HG03280 (cell line): ENCODE results near the gene ZDHHC8.

Source experiments
- ATAC-seq: cut with Tn5 transposase; IDR thresholded peaks from one replicate; pipeline ENCODE4 v1.9.1; 2021; ENCODE audit warnings: mild to moderate bottlenecking, moderate library complexity; ENCODE audit not compliant: unreplicated experiment

ZDHHC8 gene

DNA sequence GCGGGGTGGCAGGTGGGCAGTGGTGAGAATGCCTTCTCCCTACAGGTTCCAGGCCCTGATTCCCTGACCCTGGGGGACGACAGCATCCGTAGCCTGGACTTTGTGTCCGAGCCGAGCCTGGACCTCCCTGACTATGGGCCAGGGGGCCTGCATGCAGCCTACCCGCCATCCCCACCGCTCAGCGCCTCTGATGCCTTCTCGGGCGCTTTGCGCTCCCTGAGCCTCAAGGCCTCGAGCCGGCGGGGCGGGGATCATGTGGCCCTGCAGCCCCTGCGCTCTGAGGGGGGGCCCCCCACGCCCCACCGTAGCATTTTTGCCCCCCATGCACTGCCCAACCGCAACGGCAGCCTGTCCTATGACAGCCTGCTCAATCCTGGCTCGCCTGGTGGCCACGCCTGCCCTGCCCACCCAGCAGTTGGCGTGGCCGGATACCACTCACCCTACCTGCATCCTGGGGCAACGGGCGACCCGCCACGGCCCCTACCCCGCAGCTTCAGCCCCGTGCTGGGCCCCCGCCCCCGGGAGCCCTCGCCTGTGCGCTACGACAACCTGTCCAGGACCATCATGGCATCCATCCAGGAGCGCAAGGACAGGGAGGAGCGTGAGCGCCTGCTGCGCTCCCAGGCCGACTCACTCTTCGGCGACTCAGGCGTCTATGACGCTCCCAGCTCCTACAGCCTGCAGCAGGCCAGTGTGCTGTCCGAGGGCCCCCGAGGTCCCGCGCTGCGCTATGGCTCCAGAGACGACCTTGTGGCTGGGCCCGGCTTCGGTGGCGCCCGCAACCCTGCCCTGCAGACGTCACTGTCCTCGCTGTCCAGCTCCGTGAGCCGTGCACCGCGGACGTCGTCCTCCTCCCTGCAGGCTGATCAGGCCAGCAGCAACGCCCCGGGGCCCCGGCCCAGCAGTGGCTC lies 11.4 kb downstream of the ZDHHC8 start:
- ATAC-seq, result no peak

DNA sequence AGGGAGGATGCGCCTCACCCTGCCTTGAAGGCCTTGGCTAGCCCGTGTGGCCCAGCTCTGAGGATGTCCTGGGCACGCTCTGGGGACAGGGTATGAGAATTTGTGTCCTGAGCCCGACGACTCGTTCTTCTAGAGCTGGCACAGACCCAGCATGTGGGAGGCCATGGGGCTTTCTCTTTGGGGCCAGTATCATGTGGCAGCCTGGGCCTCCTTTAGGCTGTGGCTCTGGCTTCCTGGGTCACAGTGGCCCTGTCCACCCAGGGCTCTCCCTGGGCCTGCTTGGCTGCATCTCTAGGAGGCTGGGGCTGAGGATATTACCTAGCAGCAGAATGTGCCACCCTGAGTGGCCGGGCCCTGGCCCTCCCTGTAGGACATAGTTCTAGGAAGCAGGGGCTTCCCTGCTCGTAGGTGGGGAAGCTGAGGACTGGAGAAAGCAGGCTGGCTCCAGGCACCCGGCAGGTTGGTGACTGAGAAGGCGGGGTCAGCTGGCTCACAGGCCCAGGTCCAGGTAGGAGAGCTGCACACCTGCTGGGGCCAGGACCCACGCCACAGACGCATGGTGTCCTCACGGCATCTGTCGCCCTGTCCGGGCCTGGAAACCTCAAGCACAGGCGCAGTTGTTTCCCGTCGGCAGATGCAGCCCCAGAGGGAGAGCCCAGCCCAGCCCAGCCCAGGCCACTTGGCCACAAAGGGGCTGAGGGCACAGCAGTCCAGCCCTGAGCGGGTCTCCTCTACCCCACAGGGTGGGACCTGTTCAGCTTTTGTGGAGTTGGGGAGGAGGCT lies 12.5 kb downstream of the ZDHHC8 start:
- no peak for ATAC-seq

DNA sequence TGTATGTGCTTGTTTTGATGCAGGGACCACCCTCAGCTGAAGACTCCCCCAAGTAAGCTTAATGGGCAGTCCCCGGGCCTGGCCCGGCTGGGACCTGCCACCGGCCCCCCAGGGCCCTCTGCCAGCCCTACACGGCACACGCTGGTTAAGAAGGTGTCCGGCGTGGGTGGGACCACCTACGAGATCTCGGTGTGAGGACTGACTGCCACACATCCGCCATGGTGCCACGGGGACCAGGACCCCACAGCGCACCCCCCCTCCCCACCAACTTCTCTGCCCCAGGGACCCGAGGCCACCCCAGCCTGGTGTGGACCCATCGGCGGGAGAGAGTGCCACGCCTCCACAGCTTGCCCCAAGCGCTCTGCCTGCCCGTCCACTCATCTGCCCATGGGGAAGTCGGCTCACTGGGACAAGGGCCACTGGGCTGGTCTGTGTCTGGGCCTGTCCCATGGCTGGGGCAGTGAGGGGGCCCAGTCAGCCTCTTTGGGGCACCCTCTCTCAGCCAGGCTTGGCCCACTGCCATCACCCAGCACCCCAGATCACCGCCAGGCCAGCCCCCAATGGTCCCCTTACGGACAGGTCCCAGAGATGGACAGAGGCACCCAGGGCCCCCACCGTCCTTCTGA lies 13.7 kb downstream of the ZDHHC8 start:
- no peak for ATAC-seq

DNA sequence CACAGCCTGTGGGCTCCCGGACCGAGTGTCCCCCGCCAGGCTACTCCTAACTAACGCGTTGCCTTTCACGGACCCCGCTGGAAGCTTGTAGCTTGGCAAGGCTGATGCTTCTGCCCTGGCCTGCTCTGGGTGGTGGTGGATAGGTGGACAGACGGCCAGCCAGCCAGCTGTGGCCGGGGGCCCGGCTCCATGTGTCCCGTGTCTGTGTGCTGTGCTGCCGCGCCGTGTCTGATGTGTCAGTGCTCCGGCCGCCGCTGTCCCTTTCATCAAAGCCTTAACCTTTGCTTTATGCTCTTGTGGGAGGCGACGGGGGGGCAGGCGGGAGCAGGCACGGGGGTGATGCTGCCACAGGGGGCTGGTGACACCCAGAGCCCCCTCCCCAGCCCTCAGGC lies 14.2 kb downstream of the ZDHHC8 start:
- no peak for ATAC-seq

- ATAC-seq, result no peak
Observed at GRCh38 chr22:20146777-20147176, 15.2 kb downstream of the ZDHHC8 start.

- ATAC-seq, result no peak
Observed at GRCh38 chr22:20147237-20147988, 15.8 kb downstream of the ZDHHC8 start.

GRCh38 chr22:20148414-20148813 lies 16.8 kb downstream of the ZDHHC8 start:
- no peak for ATAC-seq

DNA sequence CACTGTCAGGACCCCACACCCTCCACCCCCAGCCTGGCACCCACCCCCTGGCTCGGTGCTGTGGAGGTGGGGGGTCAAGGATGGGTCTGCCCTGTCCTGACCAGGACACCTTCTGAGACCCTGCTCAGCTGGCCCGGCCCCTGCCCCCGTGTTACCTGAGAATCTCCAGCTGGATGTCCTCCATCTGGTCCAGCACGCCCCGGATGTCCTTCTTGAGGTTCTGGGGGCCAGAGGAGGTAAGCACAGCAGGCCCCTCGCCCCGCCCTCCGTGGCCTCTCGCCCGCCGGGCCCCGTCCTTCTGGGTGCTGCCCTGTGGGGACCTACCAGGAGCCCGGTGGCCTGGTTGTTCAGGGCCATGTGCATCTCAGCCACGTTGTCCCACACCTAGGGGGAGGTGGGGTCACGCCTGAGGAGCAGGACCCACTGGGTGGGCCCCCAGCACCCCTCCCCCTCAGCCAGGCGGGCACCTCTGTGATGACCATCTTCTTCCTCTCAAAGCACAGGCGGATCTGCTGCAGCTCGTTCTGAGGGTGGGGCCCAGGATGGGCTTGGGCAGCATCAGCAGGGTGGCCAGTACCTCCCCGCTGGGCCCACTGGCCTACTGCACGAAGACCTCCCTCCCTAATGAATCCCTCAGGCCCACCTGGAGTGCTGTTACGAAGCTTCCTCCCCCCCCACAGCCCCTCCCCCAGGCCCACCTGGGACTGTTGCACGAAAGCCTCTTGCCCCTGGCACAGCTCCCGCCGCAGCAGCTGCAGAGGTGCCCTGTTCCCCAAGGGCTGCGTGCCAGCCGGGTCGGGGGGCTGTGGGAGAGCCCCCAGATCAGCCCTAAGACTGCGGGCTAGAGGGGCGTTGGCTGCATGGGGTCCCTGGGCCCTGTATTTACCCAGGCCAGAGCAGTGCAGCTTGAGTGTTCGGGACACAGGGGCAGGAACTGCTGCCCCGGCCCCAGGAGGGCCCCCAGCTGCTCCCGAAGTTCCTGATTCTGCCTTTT lies 17.9 kb downstream of the ZDHHC8 start:
- ATAC-seq, result no peak

- ATAC-seq, result no peak
Observed at GRCh38 chr22:20150381-20151275, 19.0 kb downstream of the ZDHHC8 start, which contains the start of gene CCDC188. Gene CCDC188 (minus strand): TSS chr22:20151055. CDS start chr22:20150986, 69 bp downstream.

GRCh38 chr22:20151276-20151588 lies 19.6 kb downstream of the ZDHHC8 start:
- ATAC-seq, result no peak

- no peak for ATAC-seq
Observed at GRCh38 chr22:20152464-20152890, 20.9 kb downstream of the ZDHHC8 start.

GRCh38 chr22:20153945-20154344 lies 22.3 kb downstream of the ZDHHC8 start:
- ATAC-seq, result no peak

DNA sequence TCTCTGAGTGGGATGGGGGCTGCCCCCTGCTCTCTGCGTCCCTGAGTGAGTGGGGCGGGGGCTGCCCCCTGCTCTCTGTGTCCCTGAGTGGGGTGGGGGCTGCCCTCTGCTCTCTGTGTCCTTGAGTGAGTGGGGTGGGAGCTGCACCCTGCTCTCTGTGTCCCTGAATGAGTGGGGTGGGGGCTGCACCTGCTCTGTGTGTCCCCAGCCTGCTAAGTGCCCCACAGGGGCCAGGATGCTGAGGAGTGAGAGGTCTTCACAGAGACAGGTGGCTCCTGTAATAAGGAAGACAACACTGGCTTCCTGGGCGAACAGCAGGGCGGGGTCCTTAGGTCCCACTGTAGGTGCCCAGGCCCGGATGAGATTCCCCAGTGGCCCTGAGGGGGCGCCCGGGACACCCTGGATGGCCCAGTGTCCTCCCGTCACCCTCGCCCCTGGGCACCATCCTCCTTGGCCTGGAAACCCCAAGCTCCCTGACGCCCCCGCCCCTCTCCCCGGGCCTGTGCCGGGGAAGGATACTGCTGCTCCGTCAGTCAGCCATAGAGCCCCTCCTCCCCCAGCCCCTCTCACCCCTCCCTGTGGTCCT lies 23.1 kb downstream of the ZDHHC8 start:
- ATAC-seq, result no peak

GRCh38 chr22:20155330-20156041 lies 23.9 kb downstream of the ZDHHC8 start:
- ATAC-seq, result no peak

DNA sequence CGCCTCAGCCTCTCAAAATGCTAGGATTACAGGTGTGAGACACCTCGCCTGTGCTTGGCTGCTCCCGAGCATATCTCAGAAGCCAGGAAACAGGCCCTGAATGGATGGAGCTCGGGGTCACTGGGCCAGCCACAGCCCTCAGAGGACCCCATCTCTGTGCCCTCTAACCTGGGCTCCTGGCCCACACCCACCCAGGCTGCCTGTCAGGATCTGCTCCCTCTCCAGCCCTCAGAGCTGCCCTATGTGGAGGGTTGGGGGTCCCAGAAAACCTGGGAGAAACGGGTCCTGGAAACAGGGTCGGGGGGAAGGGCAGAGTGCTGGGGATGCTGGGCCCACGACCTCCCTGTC lies 24.4 kb downstream of the ZDHHC8 start:
- ATAC-seq, result no peak

DNA sequence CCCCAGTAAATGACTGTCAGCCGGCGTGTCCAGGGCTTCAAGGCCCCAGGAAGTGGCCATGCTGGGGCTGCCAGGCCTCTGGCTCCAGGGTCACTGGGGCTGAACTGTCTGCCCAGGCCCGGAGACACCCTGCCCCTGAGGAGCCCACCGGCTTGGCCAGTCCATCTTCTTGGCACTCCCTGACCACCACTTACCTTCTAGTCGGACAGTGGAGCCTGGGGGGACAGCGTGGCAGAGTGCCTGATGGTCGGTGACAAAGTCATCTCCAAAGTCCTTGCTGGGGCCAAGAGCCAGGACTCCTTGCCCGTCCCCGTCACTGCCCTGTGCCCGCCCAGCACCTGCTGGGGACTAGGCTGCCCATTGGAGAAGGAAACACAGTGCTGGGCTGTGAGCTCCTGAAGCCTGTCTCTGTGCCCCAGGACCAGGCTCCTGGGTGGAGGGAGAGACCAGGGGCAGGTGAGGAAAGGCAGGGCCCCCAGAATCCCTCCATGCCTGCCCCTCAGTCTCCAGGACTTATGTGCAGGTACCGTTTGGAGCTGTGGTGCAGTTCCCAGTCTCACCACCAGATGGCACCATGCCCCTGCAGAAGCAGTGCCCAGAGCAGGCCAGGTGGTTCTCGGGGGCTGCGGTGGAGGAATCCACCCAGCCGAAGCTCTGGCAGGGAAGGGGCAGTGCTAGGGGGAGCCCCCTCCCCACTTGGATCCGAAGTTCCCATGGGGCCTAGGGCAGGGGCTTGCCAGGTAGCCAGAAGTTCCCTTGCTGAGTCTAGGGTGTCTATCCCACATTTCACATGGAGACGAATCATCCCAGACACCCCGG lies 25.2 kb downstream of the ZDHHC8 start:
- ATAC-seq, result no peak
